HS-5 (cell line): ENCODE results near the gene CBX2.

ENCODE experiments used
- DNase-seq: peaks from one replicate; pipeline ENCODE4 v3.0.0-alpha.2; 2012; ENCODE audit warnings: low read depth

Gene CBX2

GRCh38 chr17:79777894-79778503, at the start of gene CBX2:
Gene CBX2 (plus strand): TSS chr17:79778148. CDS start chr17:79778236, 88 bp downstream.
- no peak for DNase-seq

DNA sequence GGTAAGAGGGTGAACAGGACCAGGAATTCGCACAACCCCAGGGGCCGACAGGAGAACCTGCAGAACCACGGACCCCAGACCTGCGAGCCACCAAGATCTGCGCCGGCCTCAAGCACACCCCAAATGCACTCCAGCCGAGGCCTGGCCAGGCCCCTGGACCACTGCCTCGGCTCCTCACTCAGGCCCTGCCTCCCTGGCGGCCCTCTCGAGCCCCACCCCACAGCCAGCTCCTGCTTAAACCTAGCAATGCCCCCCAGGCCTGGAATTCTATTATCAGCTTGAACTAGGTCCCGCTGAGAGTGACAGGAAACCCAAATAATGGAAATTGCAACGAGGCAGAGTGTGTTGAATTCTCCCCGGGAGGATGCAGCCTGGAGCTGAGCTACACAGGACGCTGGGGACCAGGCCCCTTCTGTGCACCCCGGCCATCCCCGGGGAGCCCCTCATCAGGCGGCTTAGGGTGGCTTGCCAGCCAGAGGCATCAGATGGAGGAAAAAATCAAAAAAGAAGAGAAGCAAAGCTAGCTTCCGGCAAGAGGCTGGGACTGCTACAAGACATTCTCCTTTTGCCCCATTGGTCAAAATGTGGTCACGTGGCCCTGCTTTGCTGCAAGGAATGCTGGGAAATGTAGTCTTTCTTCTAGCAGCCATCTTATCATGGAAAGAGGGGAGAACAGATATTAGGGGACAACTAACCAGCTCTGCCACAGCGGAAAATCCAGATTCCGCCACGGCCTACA, 49.6 kb upstream of the CBX2 start:
- peak; percentile 61 for DNase-seq

GRCh38 chr17:79728908-79729471, 49.0 kb upstream of the CBX2 start:
- DNase-seq = no peak

- no peak for DNase-seq
These were observed 48.2 kb upstream of the CBX2 start for GRCh38 chr17:79729761-79730160.

DNA sequence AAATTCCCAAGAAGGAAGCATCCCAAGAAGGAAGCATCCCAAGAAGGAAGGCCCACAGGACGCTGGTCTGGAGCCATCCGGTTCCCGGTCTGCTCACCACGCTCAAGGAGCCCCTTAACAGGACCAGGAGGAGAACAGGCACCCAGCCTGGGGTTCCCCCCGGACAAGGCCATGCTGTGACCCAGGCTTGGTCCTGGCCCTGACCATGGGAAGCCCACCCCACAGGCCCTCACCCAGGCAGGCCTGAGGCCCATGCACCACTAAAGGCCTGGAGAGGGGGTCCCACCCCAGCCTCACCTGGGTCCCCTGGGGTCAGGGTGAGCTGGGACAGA, 47.5 kb upstream of the CBX2 start:
- no peak for DNase-seq

GRCh38 chr17:79730769-79731483, 47.0 kb upstream of the CBX2 start, which contains the start of gene ENPP7:
Gene ENPP7 (plus strand): TSS chr17:79730943. CDS start chr17:79731140, 197 bp downstream.
- DNase-seq = no peak

GRCh38 chr17:79732254-79732653, 45.7 kb upstream of the CBX2 start:
- no peak for DNase-seq

GRCh38 chr17:79732804-79733691, 44.9 kb upstream of the CBX2 start:
- no peak for DNase-seq

- DNase-seq = no peak
These were observed 44.3 kb upstream of the CBX2 start for GRCh38 chr17:79733692-79734070.

- DNase-seq = no peak
These were observed 42.9 kb upstream of the CBX2 start for GRCh38 chr17:79735096-79735495.

GRCh38 chr17:79737046-79737921, 40.7 kb upstream of the CBX2 start:
- no peak for DNase-seq

- DNase-seq = no peak
These were observed 39.9 kb upstream of the CBX2 start for GRCh38 chr17:79737922-79738578.

DNA sequence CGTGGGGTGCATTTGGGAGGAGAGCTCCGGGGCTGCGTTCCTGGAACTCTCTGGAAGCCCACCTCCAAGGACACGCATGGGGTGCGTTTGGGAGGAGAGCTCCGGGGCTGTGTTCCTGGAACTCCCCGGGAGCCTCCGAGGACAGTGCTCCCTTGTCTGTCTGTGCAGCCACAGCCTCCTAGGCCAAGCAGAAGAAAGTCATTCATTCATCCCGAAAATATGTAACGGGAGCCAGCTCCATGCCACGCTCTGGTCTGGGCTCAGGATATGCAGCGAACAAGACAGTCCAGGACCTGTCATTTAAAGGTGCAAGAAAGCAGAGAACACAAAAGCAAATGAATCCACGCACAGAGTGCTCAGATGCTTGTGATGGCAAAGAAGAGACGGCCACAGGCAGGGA, 39.3 kb upstream of the CBX2 start:
- no peak for DNase-seq

GRCh38 chr17:79739148-79740062, 38.5 kb upstream of the CBX2 start:
- no peak for DNase-seq

- DNase-seq = no peak
These were observed 37.5 kb upstream of the CBX2 start for GRCh38 chr17:79740413-79740812.

DNA sequence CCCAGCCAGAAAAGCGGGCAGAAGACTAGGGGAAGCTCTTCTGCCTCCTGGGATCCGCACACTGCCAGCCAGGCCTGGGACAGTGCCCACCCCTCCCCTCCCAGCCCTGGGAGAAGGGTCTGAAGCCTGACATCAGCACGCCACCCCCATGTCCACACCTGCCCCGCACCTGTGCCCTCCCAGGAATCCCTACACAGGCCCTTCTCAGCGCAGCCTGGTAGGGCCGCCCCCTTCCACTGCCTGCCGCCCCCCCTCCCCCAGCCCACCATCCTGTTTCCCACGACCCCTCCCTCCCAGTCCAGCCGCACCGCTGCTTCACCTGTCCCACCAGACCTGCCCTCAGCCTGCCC, 36.6 kb upstream of the CBX2 start:
- no peak for DNase-seq

- no peak for DNase-seq
These were observed 36.0 kb upstream of the CBX2 start for GRCh38 chr17:79741751-79742588.

GRCh38 chr17:79742589-79742918, 35.4 kb upstream of the CBX2 start:
- no peak for DNase-seq
